ENCODE data around the gene LCN2.

- TF ChIP-seq POLR2A (IDR thresholded peaks at IDR 0.05) (no peak), CTCF (IDR thresholded peaks at IDR 0.05) (no peak)
These were observed 25.9 kb downstream of the LCN2 start for GRCh38 chr9:128175102-128175563.
